IMR-90 (cell line): ENCODE measurements around the gene SLC4A8. TPM values are rescaled to one million over a fixed set of nuclear protein-coding genes. Genes with fewer than 3 reads are reported as not detected.
A peak's percentile ranks its signal among the peaks of the same experiment; 100 is the strongest.

ENCODE experiments used
- ATAC-seq: fragments of 200-7000 bp; cut with Tn5 transposase; 2 replicates; pipeline ENCODE4 v1.9.1; 2020; ENCODE audit warnings: low read depth, mild to moderate bottlenecking, moderate library complexity
- BruUV-seq: library from RNA; stranded (reverse); fragments of 400-500 nt; replicated peaks from 2 replicates; lab custom pipeline; 2021; lab: Mats Ljungman, UMichigan
- CTCF ChIA-PET: fragments of 300-600 bp; formaldehyde crosslinking; extraction: SDS; loops from one replicate; lab custom pipeline; 2021; ENCODE audit warnings: antibody characterized with exemption; lab: Yijun Ruan, JAX
- POLR2A ChIA-PET: fragments of 300-600 bp; sonication (Branson Sonifier 250); formaldehyde crosslinking; loops from one replicate; lab custom pipeline; 2022; ENCODE audit warnings: antibody characterized with exemption; ENCODE audit not compliant: unreplicated experiment; lab: Charles Lee
- DNase-seq: peaks from one replicate; pipeline ENCODE4 v3.0.0; 2013
- H2AFZ ChIP-seq: replicated peaks from 2 replicates; pipeline ENCODE3; 2013; ENCODE audit warnings: low read length, mild to moderate bottlenecking; ENCODE audit not compliant: poor library complexity
- H2AK5ac ChIP-seq: 2 replicates; pipeline ENCODE4 v1.6.1; 2013; ENCODE audit warnings: low read depth, low read length, inconsistent platforms
- H2AK9ac ChIP-seq: replicated peaks from 2 replicates; pipeline ENCODE3; 2013; ENCODE audit warnings: mild to moderate bottlenecking, low read depth, low read length, moderate library complexity; ENCODE audit not compliant: poor library complexity
- H2BK120ac ChIP-seq: 2 replicates; pipeline ENCODE4 v1.6.1; 2013; ENCODE audit warnings: low read depth, low read length, inconsistent platforms
- H2BK15ac ChIP-seq: 3 replicates; pipeline ENCODE4 v1.6.1; 2013; ENCODE audit warnings: low read depth, low read length, inconsistent platforms
- H2BK20ac ChIP-seq: 2 replicates; pipeline ENCODE4 v1.6.1; 2013; ENCODE audit warnings: low read depth, mild to moderate bottlenecking, inconsistent platforms, low read length, moderate library complexity
- H2BK5ac ChIP-seq: 2 replicates; pipeline ENCODE4 v1.6.1; 2013; ENCODE audit warnings: mild to moderate bottlenecking, low read depth, low read length, inconsistent platforms; ENCODE audit not compliant: poor library complexity, severe bottlenecking
- H3K14ac ChIP-seq: replicated peaks from 2 replicates; pipeline ENCODE4 v1.6.1; 2013; ENCODE audit warnings: low read depth, low read length, inconsistent platforms
- H3K18ac ChIP-seq: 2 replicates; pipeline ENCODE4 v1.6.1; 2013; ENCODE audit warnings: low read depth, low read length, control low read depth
- H3K23ac ChIP-seq: 2 replicates; pipeline ENCODE4 v1.6.1; 2013; ENCODE audit warnings: low read depth, low read length, inconsistent platforms
- H3K27ac ChIP-seq: 2 replicates; pipeline ENCODE4 v1.5.1; 2013; ENCODE audit warnings: mild to moderate bottlenecking, control low read depth, low read length; ENCODE audit not compliant: insufficient read depth
- H3K27me3 ChIP-seq: 2 replicates; pipeline ENCODE4 v1.6.1; 2013; ENCODE audit warnings: low read length; ENCODE audit not compliant: control insufficient read depth, insufficient read depth
- H3K36me3 ChIP-seq: 2 replicates; pipeline ENCODE4 v1.6.1; 2013; ENCODE audit warnings: low read length, mixed read lengths; ENCODE audit not compliant: control insufficient read depth, insufficient read depth
- H3K4ac ChIP-seq: 2 replicates; pipeline ENCODE4 v1.6.1; 2013; ENCODE audit warnings: low read depth, low read length, inconsistent platforms
- H3K4me1 ChIP-seq: 2 replicates; pipeline ENCODE4 v1.6.1; 2013; ENCODE audit warnings: low read length, mixed read lengths; ENCODE audit not compliant: control insufficient read depth, insufficient read depth
- H3K4me2 ChIP-seq: 2 replicates; pipeline ENCODE4 v1.6.1; 2013; ENCODE audit warnings: low read depth, mild to moderate bottlenecking, control low read depth, low read length, moderate library complexity
- H3K4me3 ChIP-seq: 2 replicates; pipeline ENCODE4 v1.5.1; 2013; ENCODE audit warnings: low read depth, mild to moderate bottlenecking, control low read depth, low read length, moderate library complexity; ENCODE audit not compliant: insufficient read depth
- H3K56ac ChIP-seq: 2 replicates; pipeline ENCODE4 v1.6.1; 2013; ENCODE audit warnings: low read length, inconsistent platforms; ENCODE audit not compliant: insufficient read depth; ENCODE audit errors: extremely low read depth
- H3K79me1 ChIP-seq, 2 experiments: 2 replicates each; pipeline ENCODE4 v1.6.1; 2013; ENCODE audit warnings: low read length in 2 of 2, inconsistent platforms in 1 of 2, low read depth in 1 of 2
- H3K9ac ChIP-seq: 2 replicates; pipeline ENCODE4 v1.6.1; 2013; ENCODE audit warnings: low read depth, low read length, control low read depth
- H3K9me1 ChIP-seq: 2 replicates; pipeline ENCODE4 v1.6.1; 2013; ENCODE audit warnings: low read length, inconsistent platforms; ENCODE audit not compliant: insufficient read depth
- H3K9me3 ChIP-seq: 2 replicates; pipeline ENCODE4 v1.6.1; 2013; ENCODE audit warnings: low read length; ENCODE audit not compliant: control insufficient read depth, insufficient read depth
- H4K20me1 ChIP-seq: 2 replicates; pipeline ENCODE4 v1.6.1; 2013; ENCODE audit warnings: low read length, inconsistent platforms; ENCODE audit not compliant: insufficient read depth
- H4K5ac ChIP-seq: 2 replicates; pipeline ENCODE4 v1.6.1; 2013; ENCODE audit warnings: mild to moderate bottlenecking, low read depth, low read length, control low read depth
- H4K8ac ChIP-seq, 2 experiments: 2 replicates each; pipeline ENCODE4 v1.6.1; 2013; ENCODE audit warnings: low read depth in 2 of 2, low read length in 2 of 2, control low read depth in 1 of 2, inconsistent platforms in 1 of 2
- H4K91ac ChIP-seq: 2 replicates; pipeline ENCODE4 v1.6.1; 2013; ENCODE audit warnings: low read depth, low read length, inconsistent platforms; ENCODE audit not compliant: insufficient read depth
- BHLHE40 ChIP-seq: fragments of 150-350 bp; IDR thresholded peaks from 2 replicates; pipeline ENCODE4 v1.6.1; 2016; ENCODE audit warnings: mild to moderate bottlenecking, low read depth, low read length
- CHD1 ChIP-seq: IDR thresholded peaks from 2 replicates; pipeline ENCODE4 v1.6.1; 2012; ENCODE audit warnings: low read depth, low read length, improper control_type of control experiment
- RAD21 ChIP-seq: IDR thresholded peaks from 2 replicates; pipeline ENCODE4 v1.6.1; 2012; ENCODE audit warnings: low read length, improper control_type of control experiment
- WGBS, 2 experiments: methylation state at CpG; one replicate each; pipeline versions ENCODE4 v1.1.5 to v1.1.7; 2013; ENCODE audit warnings: missing lambda C conversion rate in 2 of 2; ENCODE audit not compliant: insufficient read length in 1 of 2; ENCODE audit errors: extremely low coverage in 2 of 2; 5-methylcytosine and 5-hydroxymethylcytosine counted together
- dilution Hi-C: fragments of 300-500 bp; cut with HindIII; formaldehyde crosslinking; loops from one replicate; pipeline ENCODE4 v1.14.3; 2018; ENCODE audit warnings: low sequenced_read_pairs; ENCODE audit not compliant: unreplicated experiment
- in situ Hi-C: fragments of 300-500 bp; cut with MboI; formaldehyde crosslinking; loops from 3 replicates; pipeline ENCODE4 v1.14.3; 2019; ENCODE audit warnings: low sequenced_read_pairs, inconsistent platforms, mixed read lengths
- intact Hi-C: fragments of 100-400 bp; cut with micrococcal nuclease; formaldehyde crosslinking; loops from 2 replicates; pipeline ENCODE4 v1.10.0; 2022
- polyA plus RNA-seq, 3 experiments: library from polyadenylated mRNA; depleted of rRNA; stranded (reverse); fragments of >200 nt; gene quantifications; 2 replicates each; pipeline ENCODE4 v1.2.3, GENCODE V29; 2012; ENCODE audit warnings: low replicate concordance in 1 of 3
- total RNA-seq: library from RNA; depleted of rRNA; stranded (reverse); fragments of >200 nt; gene quantifications from 2 replicates; pipeline ENCODE4 v1.2.3, GENCODE V29; 2012

The SLC4A8 gene
- total and polyA plus RNA-seq, 2 of the 4 experiments (the other 2 are of a cell fraction): 3.1 to 5.2 TPM

DNA sequence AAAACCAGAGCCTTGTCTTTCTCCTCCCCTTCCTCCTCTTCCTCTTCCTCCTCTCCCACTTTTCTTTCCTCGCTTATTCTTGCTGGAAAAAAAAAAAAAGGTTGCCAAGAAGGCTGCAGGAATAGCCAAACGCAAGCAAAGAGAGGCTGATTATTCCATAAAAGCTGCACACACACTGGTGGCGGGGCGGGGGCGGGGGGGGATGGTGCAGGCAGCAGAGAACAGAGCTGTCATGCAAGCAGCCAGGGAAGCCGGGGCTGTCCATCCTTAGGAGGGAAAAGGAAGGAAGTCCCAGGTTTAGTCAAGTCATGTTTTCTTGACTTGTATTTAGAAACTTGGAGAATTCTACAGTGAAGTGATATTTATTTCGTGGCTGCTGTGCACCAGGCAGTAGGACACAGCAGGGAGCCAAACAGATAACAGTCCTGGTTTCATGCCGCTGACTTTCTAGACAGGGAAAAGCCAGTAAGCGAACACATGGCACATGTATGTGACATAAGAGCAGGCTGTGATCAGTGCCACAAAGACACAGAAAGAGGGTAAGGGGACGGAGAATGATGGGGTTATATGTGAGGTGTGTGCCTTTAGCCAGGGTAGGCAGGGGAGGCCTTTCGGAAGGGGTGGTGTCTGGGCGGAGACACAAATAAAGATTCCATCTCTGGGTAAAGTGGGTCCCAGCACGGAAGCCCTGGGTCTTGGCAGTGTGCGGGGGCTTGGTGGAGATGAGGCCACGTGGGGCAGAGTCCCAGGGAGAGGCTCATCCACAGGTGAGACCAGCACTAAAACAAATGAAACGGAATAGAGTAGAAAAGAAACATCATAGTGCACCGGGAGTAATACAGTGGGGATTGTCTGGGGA is 109.8 kb downstream of the SLC4A8 start:
- no peak overlapping the region for H2AK5ac ChIP-seq
- no TSS peak for BruUV-seq
- H3K23ac ChIP-seq: no peak overlapping the region
- no peak overlapping the region; the same call in 2 of the 3 replicates for H2BK15ac ChIP-seq
- no peak overlapping the region for H2BK5ac ChIP-seq
- H3K18ac ChIP-seq: no peak overlapping the region
- H3K4me1 ChIP-seq: peaks cover 2% of the 10 kb centered on the region; the same call in 1 of the 2 replicates
- no peak overlapping the region for H3K4me2 ChIP-seq
- peak overlapping the region; percentile 39 for H2BK120ac ChIP-seq
- ATAC-seq: no peak
- DNase-seq: no peak
- no peaks in the 10 kb centered on the region for H3K79me1 ChIP-seq
- ChIA-PET POLR2A (no interaction called here), CTCF (interaction anchor here (0.7 to 1.7 kb wide), 4 partner anchors 86 to 351 kb away, joined by 3 to 8 read pairs (median 5); no protein-coding TSS in a partner anchor)
- H3K9ac ChIP-seq: no peak overlapping the region
- H3K56ac ChIP-seq: no peak overlapping the region
- no peak overlapping the region for H4K8ac ChIP-seq
- no peak overlapping the region for H3K4me3 ChIP-seq
- dilution Hi-C loops: no loop called here
- H3K9me3 ChIP-seq: no peaks in the 10 kb centered on the region
- H3K4ac ChIP-seq: 0 out of 2 replicates have a peak overlapping the region, but pooled peaks have one; percentile 16
- H3K9me1 ChIP-seq: peaks cover 3% of the 10 kb centered on the region; the same call in 1 of the 2 replicates
- H3K27me3 ChIP-seq: peaks cover 2% of the 10 kb centered on the region
- H3K27ac ChIP-seq: no peak overlapping the region
- no peak overlapping the region for H4K5ac ChIP-seq
- intact Hi-C loops: loop anchor here (5.0 kb wide), 2 partner anchors 143 to 343 kb away; no protein-coding TSS in a partner anchor
- no peaks in the 10 kb centered on the region for H4K20me1 ChIP-seq
- H2AFZ ChIP-seq: peak overlapping the region; percentile 39
- H2AK9ac ChIP-seq: peak overlapping the region; percentile 23
- peak overlapping the region; percentile 16; the same call in 1 of the 2 replicates for H2BK20ac ChIP-seq
- H3K36me3 ChIP-seq: no peaks in the 10 kb centered on the region
- in situ Hi-C loops: loop anchor here (10.0 kb wide), 1 partner anchor 270 kb away; no protein-coding TSS in a partner anchor
- H3K14ac ChIP-seq: no peak overlapping the region
- WGBS, 2 experiments: 66% methylated on average over 6 of the region's 17 CpGs; no CpG with 5 or more reads in 1 of the 2 experiments
- H4K91ac ChIP-seq: no peak overlapping the region; the same call in 1 of the 2 replicates
- TF ChIP-seq RAD21 (no peak), CHD1 (no peak), BHLHE40 (no peak)
